ENCODE data around the gene DPP6. TPM values are rescaled to one million over a fixed set of nuclear protein-coding genes. Genes with fewer than 3 reads are reported as not detected.

DPP6 gene
- total and polyA plus RNA-seq, 9 donors = 3.3 to 11.5 (median 4.7) TPM

- Histone ChIP-seq H3K36me3 (ENCODE audit: control insufficient read depth, insufficient read depth, low read length) (no peaks in the 10 kb centered on the region), H3K9me3 (replicated peaks; ENCODE audit: control insufficient read depth, low read depth, low read length) (no peaks in the 10 kb centered on the region), H3K4me3 (ENCODE audit: low read length) (no peak overlapping the region), H3K4me1 (ENCODE audit: control insufficient read depth, insufficient read depth, low read length) (no peaks in the 10 kb centered on the region), H3K27ac (ENCODE audit: low read length) (no peak overlapping the region), H3K27me3 (ENCODE audit: control insufficient read depth, insufficient read depth, low read length) (peaks cover 16% of the 10 kb centered on the region)
- 88% methylated on average over 16 of the region's 20 CpGs for WGBS (ENCODE audit: insufficient coverage)
- no peak for DNase-seq
These were observed 819.9 kb downstream of the DPP6 start for GRCh38 chr7:154871928-154872750.

- H3K36me3 ChIP-seq (ENCODE audit: control insufficient read depth, insufficient read depth, low read length) = no peaks in the 10 kb centered on the region
- H3K9me3 ChIP-seq (replicated peaks; ENCODE audit: control insufficient read depth, low read depth, low read length) = no peaks in the 10 kb centered on the region
- H3K27ac ChIP-seq (ENCODE audit: low read length) = no peak overlapping the region
- no peak overlapping the region for H3K4me3 ChIP-seq (ENCODE audit: low read length)
- H3K27me3 ChIP-seq (ENCODE audit: control insufficient read depth, insufficient read depth, low read length) = peaks cover 16% of the 10 kb centered on the region
- no peak for DNase-seq
- WGBS (ENCODE audit: insufficient coverage) = 83% methylated on average over 14 of the region's 18 CpGs
- no peaks in the 10 kb centered on the region for H3K4me1 ChIP-seq (ENCODE audit: control insufficient read depth, insufficient read depth, low read length)
These were observed 820.8 kb downstream of the DPP6 start for GRCh38 chr7:154872811-154873499.

DNA sequence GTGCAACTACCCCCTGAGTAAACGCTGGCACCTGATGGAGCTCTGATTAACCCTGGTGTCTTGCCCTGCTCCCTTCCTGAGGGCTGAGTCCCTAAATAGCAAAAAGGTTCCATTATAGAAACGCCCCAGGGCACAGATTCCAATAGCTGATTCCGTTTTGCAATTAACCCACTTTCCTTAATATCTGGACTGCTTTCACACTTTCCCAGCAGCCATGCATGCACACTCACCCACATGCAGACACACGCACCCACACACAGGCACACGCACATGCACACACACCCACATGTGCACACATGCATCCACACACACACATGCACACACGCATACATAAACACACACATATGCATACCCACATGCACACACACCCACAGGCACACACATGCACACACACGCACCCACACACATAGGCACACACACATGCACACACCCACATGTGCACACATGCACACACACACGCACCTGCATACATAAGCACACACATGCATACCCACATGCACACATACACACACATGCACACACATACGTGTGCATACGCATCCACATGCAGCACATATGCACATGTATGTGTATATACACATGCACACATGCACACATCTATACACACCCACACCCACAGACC lies 821.4 kb downstream of the DPP6 start:
- no peak overlapping the region for H3K27ac ChIP-seq (ENCODE audit: low read length)
- peaks cover 9% of the 10 kb centered on the region for H3K27me3 ChIP-seq (ENCODE audit: control insufficient read depth, insufficient read depth, low read length)
- DNase-seq = no peak

DNA sequence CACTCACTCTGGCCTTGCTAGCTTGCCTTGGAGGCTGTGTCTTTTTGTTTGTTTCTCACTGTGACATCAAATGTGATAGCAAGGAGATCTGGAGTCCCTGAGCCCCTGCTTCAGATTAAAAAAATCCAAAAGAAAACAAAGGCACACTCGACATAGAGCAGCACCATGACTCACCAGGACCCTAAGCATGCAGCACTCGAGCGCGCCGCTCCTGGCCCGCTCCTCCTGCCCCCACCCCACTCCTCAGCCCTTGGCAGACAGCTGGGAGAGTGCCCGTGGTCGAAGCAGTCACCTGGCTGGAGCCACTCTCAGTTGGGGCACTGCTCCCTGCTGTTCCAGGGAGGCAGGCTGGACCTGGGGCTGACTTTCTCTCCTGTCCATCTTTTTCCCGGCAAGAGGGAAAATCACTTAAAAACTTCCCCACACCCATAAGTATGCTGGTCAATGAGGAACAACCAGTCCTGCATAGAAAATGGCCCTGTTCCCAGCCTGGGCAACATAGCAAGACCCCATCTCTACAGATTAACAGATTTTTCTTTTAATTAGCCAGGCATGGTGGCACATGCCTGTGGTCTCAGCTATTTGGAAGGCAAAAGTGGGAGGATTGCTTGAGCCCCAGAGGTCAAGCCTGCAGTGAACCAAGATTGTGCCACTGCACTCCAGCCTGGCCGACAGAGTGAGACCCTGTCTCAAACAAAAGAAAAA lies 822.4 kb downstream of the DPP6 start:
- no peak for DNase-seq
- H3K36me3 ChIP-seq (ENCODE audit: control insufficient read depth, insufficient read depth, low read length) = no peaks in the 10 kb centered on the region
- no peak overlapping the region for H3K4me3 ChIP-seq (ENCODE audit: low read length)
- H3K27me3 ChIP-seq (ENCODE audit: control insufficient read depth, insufficient read depth, low read length) = no peaks in the 10 kb centered on the region
- H3K4me1 ChIP-seq (ENCODE audit: control insufficient read depth, insufficient read depth, low read length) = no peaks in the 10 kb centered on the region
- WGBS (ENCODE audit: insufficient coverage) = 62% methylated on average over 10 of the region's 10 CpGs
- H3K27ac ChIP-seq (ENCODE audit: low read length) = no peak overlapping the region
- H3K9me3 ChIP-seq (replicated peaks; ENCODE audit: control insufficient read depth, low read depth, low read length) = no peaks in the 10 kb centered on the region

More for the DNA sequence above, 821.4 kb downstream of the DPP6 start:
- no peaks in the 10 kb centered on the region for H3K9me3 ChIP-seq (replicated peaks; ENCODE audit: control insufficient read depth, low read depth, low read length)
- no peak overlapping the region for H3K4me3 ChIP-seq (ENCODE audit: low read length)
- WGBS (ENCODE audit: insufficient coverage) = 84% methylated on average over 8 of the region's 10 CpGs
- no peaks in the 10 kb centered on the region for H3K36me3 ChIP-seq (ENCODE audit: control insufficient read depth, insufficient read depth, low read length)
- H3K4me1 ChIP-seq (ENCODE audit: control insufficient read depth, insufficient read depth, low read length) = no peaks in the 10 kb centered on the region

DNA sequence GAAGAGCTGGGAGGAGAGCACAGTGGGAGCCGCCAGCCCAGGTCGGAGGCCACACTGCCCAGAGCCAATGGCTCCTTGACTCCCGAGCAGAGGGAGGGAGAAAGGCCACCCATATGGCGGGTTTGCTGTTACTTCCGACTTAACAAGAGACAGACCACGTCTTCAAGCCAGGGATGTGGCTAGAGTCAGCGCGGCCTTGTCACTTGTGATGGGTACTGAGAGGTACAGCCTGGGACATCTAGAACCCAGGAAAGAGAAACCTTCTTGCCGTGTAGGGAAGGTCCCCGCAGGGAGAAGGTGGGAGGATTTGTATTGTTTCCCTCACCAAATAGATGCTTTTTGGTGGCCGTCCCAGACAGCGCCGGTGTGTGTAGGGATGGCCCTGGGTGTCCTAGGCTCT lies 823.1 kb downstream of the DPP6 start:
- H3K36me3 ChIP-seq (ENCODE audit: control insufficient read depth, insufficient read depth, low read length) = no peaks in the 10 kb centered on the region
- WGBS (ENCODE audit: insufficient coverage) = 79% methylated on average over 8 of the region's 13 CpGs
- no peak overlapping the region for H3K4me3 ChIP-seq (ENCODE audit: low read length)
- no peaks in the 10 kb centered on the region for H3K9me3 ChIP-seq (replicated peaks; ENCODE audit: control insufficient read depth, low read depth, low read length)
- no peak overlapping the region for H3K27ac ChIP-seq (ENCODE audit: low read length)
- no peak for DNase-seq
- no peaks in the 10 kb centered on the region for H3K27me3 ChIP-seq (ENCODE audit: control insufficient read depth, insufficient read depth, low read length)
- no peaks in the 10 kb centered on the region for H3K4me1 ChIP-seq (ENCODE audit: control insufficient read depth, insufficient read depth, low read length)

- Histone ChIP-seq H3K9me3 (replicated peaks; ENCODE audit: control insufficient read depth, low read depth, low read length) (no peaks in the 10 kb centered on the region), H3K27me3 (ENCODE audit: control insufficient read depth, insufficient read depth, low read length) (no peaks in the 10 kb centered on the region), H3K4me1 (ENCODE audit: control insufficient read depth, insufficient read depth, low read length) (peaks cover 7% of the 10 kb centered on the region), H3K27ac (ENCODE audit: low read length) (no peak overlapping the region), H3K36me3 (ENCODE audit: control insufficient read depth, insufficient read depth, low read length) (no peaks in the 10 kb centered on the region), H3K4me3 (ENCODE audit: low read length) (no peak overlapping the region)
- DNase-seq = no peak
- 79% methylated on average over 4 of the region's 5 CpGs for WGBS (ENCODE audit: insufficient coverage)
These were observed 824.3 kb downstream of the DPP6 start for GRCh38 chr7:154876516-154876915.

GRCh38 chr7:154877031-154877430 lies 824.8 kb downstream of the DPP6 start:
- Histone ChIP-seq H3K4me1 (ENCODE audit: control insufficient read depth, insufficient read depth, low read length) (peaks cover 8% of the 10 kb centered on the region), H3K9me3 (replicated peaks; ENCODE audit: control insufficient read depth, low read depth, low read length) (no peaks in the 10 kb centered on the region), H3K4me3 (ENCODE audit: low read length) (no peak overlapping the region), H3K36me3 (ENCODE audit: control insufficient read depth, insufficient read depth, low read length) (no peaks in the 10 kb centered on the region), H3K27ac (ENCODE audit: low read length) (no peak overlapping the region), H3K27me3 (ENCODE audit: control insufficient read depth, insufficient read depth, low read length) (no peaks in the 10 kb centered on the region)
- WGBS (ENCODE audit: insufficient coverage) = 91% methylated on average over 4 of the region's 9 CpGs
- DNase-seq = no peak

- WGBS (ENCODE audit: insufficient coverage) = 10% methylated on average over 2 of the region's 11 CpGs
- Histone ChIP-seq H3K27me3 (ENCODE audit: control insufficient read depth, insufficient read depth, low read length) (no peaks in the 10 kb centered on the region), H3K4me1 (ENCODE audit: control insufficient read depth, insufficient read depth, low read length) (peaks cover 8% of the 10 kb centered on the region), H3K9me3 (replicated peaks; ENCODE audit: control insufficient read depth, low read depth, low read length) (no peaks in the 10 kb centered on the region), H3K4me3 (ENCODE audit: low read length) (no peak overlapping the region), H3K36me3 (ENCODE audit: control insufficient read depth, insufficient read depth, low read length) (no peaks in the 10 kb centered on the region), H3K27ac (ENCODE audit: low read length) (no peak overlapping the region)
- peak; percentile 22 for DNase-seq
These were observed 827.4 kb downstream of the DPP6 start for GRCh38 chr7:154879629-154880028.

GRCh38 chr7:154880513-154880912 lies 828.3 kb downstream of the DPP6 start:
- H3K4me3 ChIP-seq (ENCODE audit: low read length) = no peak overlapping the region
- no peaks in the 10 kb centered on the region for H3K27me3 ChIP-seq (ENCODE audit: control insufficient read depth, insufficient read depth, low read length)
- H3K36me3 ChIP-seq (ENCODE audit: control insufficient read depth, insufficient read depth, low read length) = no peaks in the 10 kb centered on the region
- no peaks in the 10 kb centered on the region for H3K9me3 ChIP-seq (replicated peaks; ENCODE audit: control insufficient read depth, low read depth, low read length)
- 88% methylated on average over 3 of the region's 9 CpGs for WGBS (ENCODE audit: insufficient coverage)
- DNase-seq = no peak
- no peak overlapping the region for H3K27ac ChIP-seq (ENCODE audit: low read length)
- peaks cover 8% of the 10 kb centered on the region for H3K4me1 ChIP-seq (ENCODE audit: control insufficient read depth, insufficient read depth, low read length)

DNA sequence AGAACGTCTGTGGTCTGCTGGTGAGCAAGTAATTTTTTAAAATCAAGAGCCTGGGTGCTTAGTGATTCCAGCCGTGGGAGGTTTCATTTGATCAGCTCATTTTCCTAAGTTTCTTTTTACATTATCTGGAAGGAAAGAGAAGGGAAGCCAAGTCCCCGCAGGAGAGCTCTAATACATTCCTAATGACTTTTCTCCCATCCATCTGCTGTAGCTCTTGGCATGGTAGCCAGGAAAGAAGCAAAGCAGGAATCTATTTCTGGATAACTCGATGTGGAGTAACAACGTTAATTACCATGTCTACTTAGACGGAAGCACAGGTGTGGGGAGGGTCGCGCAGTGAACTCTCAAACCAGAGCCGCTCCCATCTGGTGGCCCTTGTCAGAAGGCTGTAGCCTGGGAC lies 828.8 kb downstream of the DPP6 start:
- 23% methylated on average over 6 of the region's 9 CpGs for WGBS (ENCODE audit: insufficient coverage)
- DNase-seq = peak; percentile 31

More for the DNA sequence above, 828.8 kb downstream of the DPP6 start:
- H3K27ac ChIP-seq (ENCODE audit: low read length) = no peak overlapping the region
- H3K4me3 ChIP-seq (ENCODE audit: low read length) = no peak overlapping the region
- peaks cover 8% of the 10 kb centered on the region for H3K4me1 ChIP-seq (ENCODE audit: control insufficient read depth, insufficient read depth, low read length)
- no peaks in the 10 kb centered on the region for H3K36me3 ChIP-seq (ENCODE audit: control insufficient read depth, insufficient read depth, low read length)
- H3K27me3 ChIP-seq (ENCODE audit: control insufficient read depth, insufficient read depth, low read length) = no peaks in the 10 kb centered on the region
- H3K9me3 ChIP-seq (replicated peaks; ENCODE audit: control insufficient read depth, low read depth, low read length) = no peaks in the 10 kb centered on the region
